A549 (cell line): ENCODE measurements around the gene REXO4. TPM values are rescaled to one million over a fixed set of nuclear protein-coding genes. Genes with fewer than 3 reads are reported as not detected.

ENCODE experiments used
- ATAC-seq, 2 experiments: fragments of 200-7000 bp in 1 of 2; fragments of >200 bp in 1 of 2; cut with Nextera tagmentation in 1 of 2; cut with Tn5 transposase in 1 of 2; 3 replicates each; pipeline versions ENCODE4 v1.8.0 to v1.9.1; 2018 to 2020; ENCODE audit warnings: mild to moderate bottlenecking in 1 of 2, moderate library complexity in 1 of 2
- CTCF ChIA-PET: fragments of 300-600 bp; sonication (Branson Sonifier 250); formaldehyde crosslinking; extraction: SDS; loops from one replicate; lab custom pipeline; 2021; ENCODE audit warnings: antibody characterized with exemption, inconsistent platforms; lab: Yijun Ruan, JAX
- POLR2A ChIA-PET: fragments of 350-600 bp; formaldehyde crosslinking; extraction: SDS; loops from one replicate; lab custom pipeline; 2021; ENCODE audit warnings: antibody characterized with exemption, inconsistent platforms; lab: Yijun Ruan, JAX
- DNase-seq, 2 experiments: peaks; one replicate each; pipeline versions ENCODE4 v3.0.0 to v3.0.0-alpha.2; 2011 to 2016; ENCODE audit warnings: low read depth in 1 of 2, low spot score in 1 of 2
- FAIRE-seq: peaks from 2 replicates; lab custom pipeline; 2011; peaks lifted over from hg19 to GRCh38; lab: Jason Lieb, UNC
- H3K27ac ChIP-seq, 2 experiments: fragments of >200 bp; sonication (Bioruptor Twin); formaldehyde crosslinking; 3 replicates each; pipeline ENCODE4 v1.5.1; 2016 to 2017
- H3K4me1 ChIP-seq: fragments of >200 bp; sonication (Bioruptor Twin); formaldehyde crosslinking; 3 replicates; pipeline ENCODE4 v1.6.1; 2016
- H3K4me2 ChIP-seq: fragments of >200 bp; sonication (Bioruptor Twin); formaldehyde crosslinking; 3 replicates; pipeline ENCODE4 v1.6.1; 2016
- H3K4me3 ChIP-seq: fragments of >200 bp; sonication (Bioruptor Twin); formaldehyde crosslinking; 3 replicates; pipeline ENCODE4 v1.5.1; 2016
- H3K9me3 ChIP-seq: fragments of >200 bp; sonication (Bioruptor Twin); formaldehyde crosslinking; 3 replicates; pipeline ENCODE4 v1.6.1; 2016
- BCL3 ChIP-seq: fragments of >200 bp; sonication (Bioruptor Twin); formaldehyde crosslinking; IDR thresholded peaks from 3 replicates; pipeline ENCODE4 v1.6.1; 2016
- CBX2 ChIP-seq: fragments of 200-600 bp; sonication (generic); IDR thresholded peaks from 2 replicates; pipeline ENCODE4 v1.6.1; 2016; ENCODE audit warnings: low read depth, mild to moderate bottlenecking, borderline replicate concordance
- CBX8 ChIP-seq: fragments of 200-600 bp; sonication (generic); IDR thresholded peaks from 2 replicates; pipeline ENCODE4 v1.6.1; 2016
- CEBPB ChIP-seq, 2 experiments: fragments of >200 bp in 1 of 2; sonication (Bioruptor Twin) in 1 of 2; formaldehyde crosslinking in 1 of 2; IDR thresholded peaks; 2 replicates each; pipeline ENCODE4 v1.6.1; 2012 to 2016
- CHD4 ChIP-seq: fragments of 200-600 bp; sonication (generic); IDR thresholded peaks from 2 replicates; pipeline ENCODE4 v1.6.1; 2016; ENCODE audit warnings: antibody characterized with exemption, mild to moderate bottlenecking, borderline replicate concordance
- E2F6 ChIP-seq: IDR thresholded peaks from 2 replicates; pipeline ENCODE4 v1.6.1; 2012; ENCODE audit warnings: low read depth, borderline replicate concordance
- EHF ChIP-seq: fragments of 250-450 bp; sonication (Bioruptor Pico); IDR thresholded peaks from 2 replicates; pipeline ENCODE4 v1.5.0; 2020; ENCODE audit warnings: mild to moderate bottlenecking
- EHMT2 ChIP-seq: fragments of 200-600 bp; sonication (generic); IDR thresholded peaks from 2 replicates; pipeline ENCODE4 v1.6.1; 2016; ENCODE audit warnings: antibody characterized with exemption, low read depth, mild to moderate bottlenecking, moderate library complexity
- FOXS1 ChIP-seq: fragments of 250-450 bp; sonication (Bioruptor Pico); IDR thresholded peaks from 2 replicates; pipeline ENCODE4 v1.5.0; 2020; ENCODE audit warnings: mild to moderate bottlenecking, moderate library complexity
- GATA3 ChIP-seq: IDR thresholded peaks from 2 replicates; pipeline ENCODE4 v1.6.1; 2012; ENCODE audit warnings: borderline replicate concordance
- HDAC2 ChIP-seq: fragments of 200-600 bp; sonication (generic); IDR thresholded peaks from 2 replicates; pipeline ENCODE4 v1.6.1; 2016
- HEYL ChIP-seq: fragments of 250-450 bp; sonication (Bioruptor Pico); IDR thresholded peaks from 2 replicates; pipeline ENCODE4 v1.8.0; 2021; ENCODE audit warnings: mild to moderate bottlenecking, moderate library complexity
- HOXA7 ChIP-seq: fragments of 250-450 bp; sonication (Bioruptor Pico); IDR thresholded peaks from 2 replicates; pipeline ENCODE4 v1.5.0; 2020; ENCODE audit warnings: mild to moderate bottlenecking, moderate library complexity
- HOXB13 ChIP-seq: fragments of 250-450 bp; sonication (Bioruptor Pico); IDR thresholded peaks from 2 replicates; pipeline ENCODE4 v1.5.0; 2020; ENCODE audit warnings: low read depth, mild to moderate bottlenecking, moderate library complexity
- HOXB5 ChIP-seq: fragments of 250-450 bp; sonication (Bioruptor Pico); IDR thresholded peaks from 2 replicates; pipeline ENCODE4 v1.5.0; 2020; ENCODE audit warnings: mild to moderate bottlenecking, moderate library complexity
- JUN ChIP-seq, 2 experiments: fragments of >200 bp; sonication (Bioruptor Twin); formaldehyde crosslinking; IDR thresholded peaks; 2 replicates in 1 of 2; 3 replicates in 1 of 2; pipeline ENCODE4 v1.6.1; 2016 to 2017
- JUNB ChIP-seq: fragments of >200 bp; sonication (Bioruptor Twin); formaldehyde crosslinking; IDR thresholded peaks from 2 replicates; pipeline ENCODE4 v1.6.1; 2016
- KDM5A ChIP-seq: fragments of 200-600 bp; sonication (generic); IDR thresholded peaks from 2 replicates; pipeline ENCODE4 v1.6.1; 2016; ENCODE audit warnings: antibody characterized with exemption, mild to moderate bottlenecking
- MAFK ChIP-seq: fragments of 450-650 bp; IDR thresholded peaks from 2 replicates; pipeline ENCODE4 v1.6.1; 2014; ENCODE audit not compliant: partially characterized antibody
- MAZ ChIP-seq: fragments of 150-350 bp; IDR thresholded peaks from 2 replicates; pipeline ENCODE4 v1.6.1; 2014; ENCODE audit warnings: antibody characterized with exemption, low read depth, low read length, borderline replicate concordance
- NFE2L2 ChIP-seq: fragments of 150-350 bp; conservative IDR thresholded peaks from 2 replicates; pipeline ENCODE4 v1.6.1; 2014; ENCODE audit warnings: low read length
- RNF2 ChIP-seq: fragments of 200-600 bp; sonication (generic); IDR thresholded peaks from 2 replicates; pipeline ENCODE4 v1.6.1; 2016; ENCODE audit warnings: low read depth, mild to moderate bottlenecking, antibody characterized with exemption, moderate library complexity, borderline replicate concordance
- TP53 ChIP-seq: fragments of 250-450 bp; sonication (Bioruptor Pico); IDR thresholded peaks from 2 replicates; pipeline ENCODE4 v1.5.0; 2021; ENCODE audit warnings: mild to moderate bottlenecking, moderate library complexity
- ZC3H11A ChIP-seq: fragments of 450-650 bp; IDR thresholded peaks from 2 replicates; pipeline ENCODE4 v1.6.1; 2014; ENCODE audit warnings: antibody characterized with exemption, mild to moderate bottlenecking
- ZNF302 ChIP-seq: fragments of 250-450 bp; sonication (Bioruptor Pico); IDR thresholded peaks from 2 replicates; pipeline ENCODE4 v1.9.0; 2021; ENCODE audit warnings: inconsistent platforms, mild to moderate bottlenecking, moderate library complexity
- ZSCAN20 ChIP-seq: fragments of 250-450 bp; sonication (Bioruptor Pico); IDR thresholded peaks from 2 replicates; pipeline ENCODE4 v1.8.0; 2022; ENCODE audit warnings: mild to moderate bottlenecking, moderate library complexity
- WGBS: methylation state at CpG from one replicate; pipeline ENCODE4 v1.1.6; 2017; ENCODE audit errors: missing lambda C conversion rate; 5-methylcytosine and 5-hydroxymethylcytosine counted together
- polyA plus RNA-seq, 4 experiments: library from polyadenylated mRNA; depleted of rRNA in 3 of 4; stranded (reverse); fragments of >200 nt; fragmentation: RNase III in 1 of 4; extraction: RNeasy Plus Mini Kit Qiagen cat#74134 plus additional on column Dnase treatment in 1 of 4; gene quantifications; 2 replicates in 3 of 4; 3 replicates in 1 of 4; pipeline ENCODE4 v1.2.3, GENCODE V29; 2011 to 2017
- TF ChIP-seq, protein P1 (sequence below): fragments of 450-650 bp; IDR thresholded peaks from 2 replicates; pipeline ENCODE4 v1.6.1; 2014; ENCODE audit warnings: antibody characterized with exemption
- TF ChIP-seq, protein P2 (sequence below): fragments of 250-450 bp; sonication (Bioruptor Pico); IDR thresholded peaks from 2 replicates; pipeline ENCODE4 v1.5.0; 2021; ENCODE audit warnings: mild to moderate bottlenecking, moderate library complexity, borderline replicate concordance
- TF ChIP-seq, protein P3 (sequence below): fragments of 150-350 bp; IDR thresholded peaks from 2 replicates; pipeline ENCODE4 v1.6.1; 2014; ENCODE audit warnings: low read depth, mild to moderate bottlenecking, low read length
- TF ChIP-seq, protein P4 (sequence below): IDR thresholded peaks from 2 replicates; pipeline ENCODE4 v1.6.1; 2012
- TF ChIP-seq, protein P5 (sequence below): IDR thresholded peaks from 2 replicates; pipeline ENCODE4 v1.6.1; 2012

REXO4 gene
- polyA plus RNA-seq, 2 of the 4 experiments (the other 2 are of a cell fraction): 25.8 to 31.0 TPM

- ATAC-seq: no peak
These were observed 33.0 kb downstream of the REXO4 start for GRCh38 chr9:133384736-133385321.

DNA sequence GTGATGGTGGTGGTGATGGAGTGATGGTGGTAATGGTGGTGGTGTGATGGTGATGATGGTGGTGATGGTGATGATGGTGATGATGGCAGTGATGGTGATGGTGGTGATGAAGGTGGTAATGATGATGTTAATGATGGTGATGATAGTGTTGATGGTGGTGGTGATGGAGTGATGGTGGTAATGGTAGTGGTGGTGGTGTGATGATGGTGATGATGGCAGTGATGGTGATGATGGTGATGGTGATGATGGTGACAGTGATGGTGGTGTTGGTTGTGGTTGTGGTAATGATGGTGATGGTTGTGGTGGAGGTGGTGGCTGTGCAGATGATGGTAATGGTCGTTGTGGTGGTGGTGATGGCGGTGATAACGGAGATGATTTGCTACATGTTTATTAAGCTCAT is 34.4 kb downstream of the REXO4 start:
- POLR2A ChIA-PET: no interaction called here
- DNase-seq (no peak), ATAC-seq (no peak), FAIRE-seq (no peak)
- H3K4me2 ChIP-seq: no peak overlapping the region
- no peaks in the 10 kb centered on the region for H3K4me1 ChIP-seq
- TF ChIP-seq FOXS1 (CRISPR knock-in tag) (no peak), HOXB5 (CRISPR knock-in tag) (no peak), HDAC2 (no peak), CEBPB (IDR thresholded peaks at IDR 0.05) (no peak), CBX8 (no peak), EHF (CRISPR knock-in tag) (no peak), HOXA7 (no peak), TP53 (no peak), HEYL (no peak), MAZ (no peak), EHMT2 (no peak), MAFK (no peak), CHD4 (no peak)
- TF ChIP-seq, protein P1, sequence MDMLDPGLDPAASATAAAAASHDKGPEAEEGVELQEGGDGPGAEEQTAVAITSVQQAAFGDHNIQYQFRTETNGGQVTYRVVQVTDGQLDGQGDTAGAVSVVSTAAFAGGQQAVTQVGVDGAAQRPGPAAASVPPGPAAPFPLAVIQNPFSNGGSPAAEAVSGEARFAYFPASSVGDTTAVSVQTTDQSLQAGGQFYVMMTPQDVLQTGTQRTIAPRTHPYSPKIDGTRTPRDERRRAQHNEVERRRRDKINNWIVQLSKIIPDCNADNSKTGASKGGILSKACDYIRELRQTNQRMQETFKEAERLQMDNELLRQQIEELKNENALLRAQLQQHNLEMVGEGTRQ: no peak
- TF ChIP-seq, protein P2, sequence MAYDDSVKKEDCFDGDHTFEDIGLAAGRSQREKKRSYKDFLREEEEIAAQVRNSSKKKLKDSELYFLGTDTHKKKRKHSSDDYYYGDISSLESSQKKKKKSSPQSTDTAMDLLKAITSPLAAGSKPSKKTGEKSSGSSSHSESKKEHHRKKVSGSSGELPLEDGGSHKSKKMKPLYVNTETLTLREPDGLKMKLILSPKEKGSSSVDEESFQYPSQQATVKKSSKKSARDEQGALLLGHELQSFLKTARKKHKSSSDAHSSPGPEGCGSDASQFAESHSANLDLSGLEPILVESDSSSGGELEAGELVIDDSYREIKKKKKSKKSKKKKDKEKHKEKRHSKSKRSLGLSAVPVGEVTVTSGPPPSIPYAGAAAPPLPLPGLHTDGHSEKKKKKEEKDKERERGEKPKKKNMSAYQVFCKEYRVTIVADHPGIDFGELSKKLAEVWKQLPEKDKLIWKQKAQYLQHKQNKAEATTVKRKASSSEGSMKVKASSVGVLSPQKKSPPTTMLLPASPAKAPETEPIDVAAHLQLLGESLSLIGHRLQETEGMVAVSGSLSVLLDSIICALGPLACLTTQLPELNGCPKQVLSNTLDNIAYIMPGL: no peak
- H3K4me3 ChIP-seq: no peak overlapping the region
- H3K27ac ChIP-seq: no peak overlapping the region
- CTCF ChIA-PET: interaction anchor here (1.6 kb wide), 1 partner anchor 20 kb away, joined by 5 read pairs; no protein-coding TSS in a partner anchor
- WGBS: 74% methylated on average over 3 of the region's 3 CpGs
- no peaks in the 10 kb centered on the region for H3K9me3 ChIP-seq

More at GRCh38 chr9:133384736-133385321, 33.0 kb downstream of the REXO4 start:
- WGBS: 83% methylated on average over 17 of the region's 17 CpGs
- TF ChIP-seq NFE2L2 (no peak), ZNF302 (no peak), CHD4 (no peak), CBX2 (no peak), MAZ (no peak), BCL3 (no peak), ZC3H11A (no peak), TP53 (no peak), JUNB (no peak), E2F6 (no peak), JUN (IDR thresholded peaks at IDR 0.05) (no peak), ZSCAN20 (CRISPR knock-in tag) (no peak), GATA3 (no peak), MAFK (no peak), KDM5A (no peak), RNF2 (no peak), HOXB13 (CRISPR knock-in tag) (no peak)
- TF ChIP-seq, protein P3, sequence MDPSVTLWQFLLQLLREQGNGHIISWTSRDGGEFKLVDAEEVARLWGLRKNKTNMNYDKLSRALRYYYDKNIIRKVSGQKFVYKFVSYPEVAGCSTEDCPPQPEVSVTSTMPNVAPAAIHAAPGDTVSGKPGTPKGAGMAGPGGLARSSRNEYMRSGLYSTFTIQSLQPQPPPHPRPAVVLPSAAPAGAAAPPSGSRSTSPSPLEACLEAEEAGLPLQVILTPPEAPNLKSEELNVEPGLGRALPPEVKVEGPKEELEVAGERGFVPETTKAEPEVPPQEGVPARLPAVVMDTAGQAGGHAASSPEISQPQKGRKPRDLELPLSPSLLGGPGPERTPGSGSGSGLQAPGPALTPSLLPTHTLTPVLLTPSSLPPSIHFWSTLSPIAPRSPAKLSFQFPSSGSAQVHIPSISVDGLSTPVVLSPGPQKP: no peak
- TF ChIP-seq, protein P4, sequence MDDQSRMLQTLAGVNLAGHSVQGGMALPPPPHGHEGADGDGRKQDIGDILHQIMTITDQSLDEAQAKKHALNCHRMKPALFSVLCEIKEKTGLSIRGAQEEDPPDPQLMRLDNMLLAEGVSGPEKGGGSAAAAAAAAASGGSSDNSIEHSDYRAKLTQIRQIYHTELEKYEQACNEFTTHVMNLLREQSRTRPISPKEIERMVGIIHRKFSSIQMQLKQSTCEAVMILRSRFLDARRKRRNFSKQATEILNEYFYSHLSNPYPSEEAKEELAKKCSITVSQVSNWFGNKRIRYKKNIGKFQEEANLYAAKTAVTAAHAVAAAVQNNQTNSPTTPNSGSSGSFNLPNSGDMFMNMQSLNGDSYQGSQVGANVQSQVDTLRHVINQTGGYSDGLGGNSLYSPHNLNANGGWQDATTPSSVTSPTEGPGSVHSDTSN: no peak
- TF ChIP-seq, protein P5, sequence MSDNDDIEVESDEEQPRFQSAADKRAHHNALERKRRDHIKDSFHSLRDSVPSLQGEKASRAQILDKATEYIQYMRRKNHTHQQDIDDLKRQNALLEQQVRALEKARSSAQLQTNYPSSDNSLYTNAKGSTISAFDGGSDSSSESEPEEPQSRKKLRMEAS: no peak
- Histone ChIP-seq H3K4me2 (no peak overlapping the region), H3K4me3 (no peak overlapping the region), H3K27ac (no peak overlapping the region), H3K4me1 (no peaks in the 10 kb centered on the region), H3K9me3 (no peaks in the 10 kb centered on the region)
- DNase-seq (no peak), FAIRE-seq (no peak)
- POLR2A ChIA-PET: no interaction called here
- CTCF ChIA-PET: interaction anchor here (1.5 to 4.2 kb wide), 5 partner anchors 12 to 102 kb away, joined by 5 to 21 read pairs (median 7); no protein-coding TSS in a partner anchor
